Adipose tissue (tissue), 3 donors: ENCODE results near the gene ADD3. TPM values are rescaled to one million over a fixed set of nuclear protein-coding genes. Genes with fewer than 3 reads are reported as not detected.

Experiments used
- H3K27ac ChIP-seq: one replicate; pipeline ENCODE4 v1.5.1; 2013; ENCODE audit warnings: low read depth, low read length
- WGBS, 3 donors: extraction: QIAGEN DNeasy Blood & Tissue Kit; methylation state at CpG; one replicate each; pipeline ENCODE4 v1.1.7; 2013; 5-methylcytosine and 5-hydroxymethylcytosine counted together
- polyA plus RNA-seq, 3 donors: library from polyadenylated mRNA; stranded (reverse); fragments of 200-250 nt; gene quantifications; one replicate each; pipeline ENCODE4 v1.2.3, GENCODE V29; 2013
- donor health status: healthy with polysubstance abuse.
- donor health status: Bipolar disorder and iron deficiency.
- donor health status: healthy.

ADD3 gene
- polyA plus RNA-seq, 3 donors, result 26.1 to 131 (median 39.8) TPM

DNA sequence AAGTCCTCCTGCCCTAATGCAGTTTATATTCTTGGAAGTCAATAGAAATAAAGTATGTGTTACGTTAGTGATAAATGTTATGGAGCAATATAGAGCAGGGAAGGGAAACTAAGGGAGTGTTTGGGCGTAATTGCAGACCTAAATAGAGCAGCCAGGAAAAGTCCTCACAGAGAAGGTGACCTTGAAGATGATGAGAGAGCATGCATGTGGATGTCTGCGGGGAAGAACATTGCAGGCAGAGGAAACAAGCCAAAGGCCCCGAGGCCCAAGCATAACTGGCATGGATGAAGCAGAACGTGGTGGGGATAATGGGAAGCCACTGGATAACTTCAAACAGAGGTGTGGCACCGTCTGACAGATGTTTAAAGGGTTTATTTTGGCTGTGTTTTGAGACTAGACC is 12.5 kb downstream of the ADD3 start:
- WGBS, 3 donors, result 67 to 85% (median 70%) methylated on average over 6 of the region's 6 CpGs
- no peak overlapping the region for H3K27ac ChIP-seq

DNA sequence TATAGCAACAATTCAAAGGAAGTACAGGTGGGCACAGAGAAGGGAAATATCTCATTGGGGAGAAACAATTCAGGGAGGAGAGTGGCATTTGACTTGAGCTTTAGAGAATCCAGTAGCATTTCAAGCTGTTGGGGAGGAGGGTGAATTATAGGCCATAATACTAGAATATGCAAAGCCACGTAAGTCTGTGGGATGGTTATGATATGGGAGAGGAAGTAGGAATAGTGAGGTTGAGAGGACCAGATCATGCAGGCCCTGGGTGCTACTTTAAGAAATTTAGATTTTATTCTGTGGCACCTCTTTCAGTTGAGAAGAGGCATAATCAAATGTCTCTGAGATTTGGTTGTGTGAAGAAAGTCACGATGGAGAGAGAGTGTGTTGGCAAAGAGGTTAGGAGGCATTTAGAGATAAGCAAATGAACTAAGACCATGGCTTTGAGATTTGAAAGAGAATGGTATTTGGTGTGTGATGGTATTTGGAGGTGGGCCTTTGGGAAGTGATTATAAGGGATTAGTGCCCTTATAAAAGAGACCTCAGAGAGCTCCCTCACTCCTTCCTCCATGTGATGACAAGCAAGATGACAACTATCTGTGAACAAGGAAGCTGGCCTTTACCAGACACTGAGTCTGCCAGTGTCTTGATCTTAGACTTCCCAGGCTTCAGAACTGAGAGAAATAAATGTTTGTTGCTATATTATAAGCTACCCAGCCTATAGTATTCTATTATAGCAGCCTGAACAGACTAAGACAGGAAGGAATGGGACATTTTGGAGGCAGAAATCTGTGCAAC is 15.1 kb downstream of the ADD3 start:
- H3K27ac ChIP-seq, result no peak overlapping the region
- WGBS, 3 donors, result 62 to 67% (median 66%) methylated on average over 2 of the region's 2 CpGs

DNA sequence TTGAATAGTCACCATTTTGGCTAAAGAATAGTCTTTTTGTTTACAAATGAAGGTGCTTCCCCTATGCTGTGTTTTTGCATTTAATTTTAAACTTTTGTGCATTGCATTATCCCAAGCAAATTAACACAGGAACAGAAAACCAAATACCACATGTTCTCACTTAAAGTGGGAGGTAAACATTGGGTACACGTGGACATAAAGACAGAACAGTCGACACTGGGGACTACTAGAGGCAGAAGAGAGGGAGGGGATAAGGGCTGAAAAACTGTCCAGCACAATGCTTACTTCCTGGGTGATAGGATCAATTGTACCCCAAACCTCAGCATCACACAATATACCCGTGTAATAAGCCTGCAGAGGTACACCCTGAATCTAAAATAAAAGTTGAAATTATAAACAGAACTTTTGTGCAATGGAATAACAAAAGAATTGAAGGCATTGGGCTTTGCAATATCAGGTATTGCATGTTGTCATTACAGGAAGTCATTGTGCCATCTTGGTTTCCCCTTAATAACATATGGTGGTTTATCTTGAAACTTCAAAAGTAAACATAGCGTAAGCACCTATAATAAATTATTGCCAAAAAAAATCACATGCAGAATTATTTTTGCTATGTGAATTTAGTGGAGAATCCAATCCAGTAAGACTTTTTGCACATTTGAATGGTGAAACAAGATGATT is 16.1 kb downstream of the ADD3 start:
- H3K27ac ChIP-seq, result no peak overlapping the region
- 50 to 63% (median 55%) methylated on average over 4 of the region's 4 CpGs for WGBS, 3 donors

DNA sequence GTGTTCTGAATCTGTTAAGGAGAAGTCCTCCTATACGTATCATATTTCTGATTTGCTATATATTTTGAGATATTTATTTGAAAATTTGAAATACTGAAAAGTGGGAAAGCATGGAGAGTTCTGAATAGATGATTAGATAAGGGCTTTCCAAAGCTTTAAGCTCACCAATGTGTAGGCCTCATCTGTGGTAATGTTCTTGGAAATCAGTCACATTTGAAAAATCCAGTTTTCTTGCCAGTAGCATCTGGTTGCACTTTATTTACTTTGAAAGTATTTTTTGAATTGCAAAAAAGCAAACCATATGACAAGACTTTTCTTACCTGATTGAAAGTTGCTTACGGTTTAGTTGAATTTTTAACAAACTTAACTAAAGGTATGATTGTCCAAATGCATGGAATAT is 21.7 kb downstream of the ADD3 start:
- H3K27ac ChIP-seq, result no peak overlapping the region
- WGBS, 3 donors, result 76 to 83% (median 81%) methylated on average over 2 of the region's 2 CpGs

DNA sequence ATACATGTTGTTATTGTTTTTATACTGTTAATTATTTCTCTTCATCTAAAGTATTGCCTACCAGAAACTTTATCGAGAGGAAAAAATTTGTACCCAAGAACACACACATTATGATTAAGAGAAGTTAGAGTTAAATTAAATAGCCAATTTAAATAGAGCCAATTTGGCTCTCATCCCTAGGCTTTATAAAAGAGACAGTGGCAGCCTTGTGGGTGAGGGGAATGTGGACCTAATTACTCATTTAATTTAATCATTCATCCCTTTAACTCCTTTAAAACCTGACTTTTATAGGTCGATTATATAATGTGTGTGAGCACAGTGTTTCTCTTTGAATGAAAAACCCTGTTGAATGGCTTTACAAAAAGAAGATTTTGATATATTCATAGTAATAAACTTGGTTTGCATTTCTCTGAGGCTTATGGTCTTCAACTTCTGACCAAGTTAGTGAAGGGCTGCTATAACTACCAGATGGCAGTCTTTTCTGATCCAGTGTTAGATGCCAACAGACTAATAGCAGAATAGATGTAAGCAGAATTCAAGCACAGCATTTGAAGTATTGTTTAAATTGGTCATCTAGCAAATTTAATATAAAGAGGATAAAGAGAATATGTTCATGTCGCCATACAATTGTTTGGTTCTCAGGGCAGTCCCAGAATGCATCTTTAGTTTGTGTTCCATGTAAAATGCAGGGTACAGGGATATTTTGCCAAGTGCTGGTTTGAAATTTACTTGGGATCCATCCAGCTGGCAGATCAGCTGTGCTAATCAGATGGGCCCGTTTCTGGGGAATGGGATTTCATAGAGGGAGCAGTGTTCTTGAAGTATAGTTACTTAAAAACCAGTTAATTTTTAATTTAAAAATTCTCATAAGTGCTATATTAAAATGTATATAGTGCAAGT is 25.3 kb downstream of the ADD3 start:
- H3K27ac ChIP-seq, result no peak overlapping the region
- 27 to 55% (median 48%) methylated on average over 4 of the region's 4 CpGs for WGBS, 3 donors

- no peak overlapping the region for H3K27ac ChIP-seq
Measured at GRCh38 chr10:110033701-110034235, 26.0 kb downstream of the ADD3 start.

GRCh38 chr10:110034596-110034995 is 26.8 kb downstream of the ADD3 start:
- H3K27ac ChIP-seq, result no peak overlapping the region
- WGBS, 3 donors, result 34 to 55% (median 48%) methylated on average over 2 of the region's 2 CpGs

More at GRCh38 chr10:110033701-110034235, 26.0 kb downstream of the ADD3 start:
- 21 to 30% (median 22%) methylated on average over 2 of the region's 2 CpGs for WGBS, 3 donors

- no peak overlapping the region for H3K27ac ChIP-seq
- WGBS, 3 donors, result 93 to 94% (median 93%) methylated on average over 9 of the region's 9 CpGs
Measured at GRCh38 chr10:110035070-110035921, 27.5 kb downstream of the ADD3 start.

DNA sequence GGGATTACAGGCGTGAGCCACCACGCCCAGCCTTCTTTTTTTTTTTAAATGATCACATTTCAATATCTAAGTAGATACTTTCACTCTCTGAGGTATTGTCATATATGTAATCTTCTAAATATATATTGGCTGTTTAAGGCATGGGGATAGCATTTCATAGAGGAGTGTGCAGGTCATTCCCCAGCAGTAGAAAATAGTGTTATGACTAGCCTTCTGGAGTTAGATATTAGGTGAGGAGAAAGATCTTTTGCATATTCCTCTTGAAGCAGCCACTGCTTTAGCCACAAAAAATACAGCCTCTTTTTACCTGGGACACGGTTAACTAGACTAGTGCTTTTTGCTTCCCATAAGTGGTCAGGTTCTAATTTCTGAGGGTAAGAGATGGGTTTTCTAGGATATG is 28.9 kb downstream of the ADD3 start:
- H3K27ac ChIP-seq, result no peak overlapping the region
- 84 to 96% (median 86%) methylated on average over 3 of the region's 3 CpGs for WGBS, 3 donors

DNA sequence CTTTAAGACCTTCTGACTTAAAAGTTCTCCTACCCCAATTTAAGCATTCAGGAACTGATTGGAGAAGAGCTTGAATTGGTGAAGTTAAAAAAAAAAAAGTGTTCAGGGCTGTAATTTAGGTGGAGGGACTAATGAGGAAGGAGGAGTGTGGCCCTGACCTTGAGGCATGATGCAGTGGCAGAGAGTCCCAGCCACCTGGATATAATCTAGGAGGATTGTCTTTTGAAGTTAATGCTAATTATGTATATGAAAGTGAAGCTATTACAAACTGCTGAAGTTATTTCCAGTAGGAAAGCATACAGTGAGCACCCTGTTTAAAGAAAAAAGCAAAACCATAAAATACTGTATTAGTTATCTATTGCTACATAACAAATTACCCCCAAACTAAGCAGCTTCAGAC is 31.5 kb downstream of the ADD3 start:
- no peak overlapping the region for H3K27ac ChIP-seq

- 38 to 89% (median 87%) methylated on average over 1 of the region's 1 CpG for WGBS, 3 donors
Measured at GRCh38 chr10:110040108-110040507, 32.3 kb downstream of the ADD3 start.

GRCh38 chr10:110040767-110041478 is 33.1 kb downstream of the ADD3 start:
- 74 to 95% (median 94%) methylated on average over 8 to 9 of the region's 9 CpGs for WGBS, 3 donors
- no peak overlapping the region for H3K27ac ChIP-seq

More at GRCh38 chr10:110040108-110040507, 32.3 kb downstream of the ADD3 start:
- H3K27ac ChIP-seq, result no peak overlapping the region

DNA sequence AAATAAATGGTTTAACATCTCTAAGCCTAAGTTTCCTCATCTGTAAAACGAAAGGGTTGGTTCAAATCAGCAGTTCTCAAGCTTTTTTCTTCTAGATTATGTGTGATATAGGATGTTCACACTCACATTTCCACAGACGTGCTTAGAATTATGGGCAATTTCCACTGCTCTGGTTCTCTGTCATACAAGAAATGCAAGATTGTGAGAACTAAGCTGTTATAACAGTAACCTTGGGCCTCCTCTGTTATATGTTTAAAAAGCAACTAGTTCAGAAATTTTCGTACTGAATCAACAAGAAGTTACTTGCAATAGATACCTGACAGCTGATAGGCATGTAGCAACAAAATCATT is 33.7 kb downstream of the ADD3 start:
- H3K27ac ChIP-seq, result no peak overlapping the region
- 42 to 73% (median 70%) methylated on average over 3 of the region's 3 CpGs for WGBS, 3 donors

DNA sequence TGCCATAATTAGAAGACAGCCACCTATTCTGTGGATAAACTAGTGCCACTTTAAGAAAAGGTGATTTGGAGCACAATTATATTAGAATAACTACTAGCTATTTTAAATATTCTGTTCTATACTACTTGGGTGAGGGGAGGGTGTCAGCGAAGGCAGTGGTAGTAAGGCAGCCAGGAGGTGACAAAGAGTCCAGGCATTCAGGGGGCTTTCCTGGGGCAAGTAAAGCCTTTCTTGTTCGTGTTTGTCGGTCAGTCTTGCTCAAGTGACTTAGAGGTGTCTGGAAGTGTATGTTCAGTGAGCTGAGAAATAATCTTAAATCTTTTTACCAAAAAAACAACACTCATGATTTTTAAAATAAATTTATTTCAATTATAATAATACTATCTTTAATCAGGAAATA is 34.4 kb downstream of the ADD3 start:
- H3K27ac ChIP-seq, result no peak overlapping the region
- 60 to 79% (median 74%) methylated on average over 3 of the region's 3 CpGs for WGBS, 3 donors

DNA sequence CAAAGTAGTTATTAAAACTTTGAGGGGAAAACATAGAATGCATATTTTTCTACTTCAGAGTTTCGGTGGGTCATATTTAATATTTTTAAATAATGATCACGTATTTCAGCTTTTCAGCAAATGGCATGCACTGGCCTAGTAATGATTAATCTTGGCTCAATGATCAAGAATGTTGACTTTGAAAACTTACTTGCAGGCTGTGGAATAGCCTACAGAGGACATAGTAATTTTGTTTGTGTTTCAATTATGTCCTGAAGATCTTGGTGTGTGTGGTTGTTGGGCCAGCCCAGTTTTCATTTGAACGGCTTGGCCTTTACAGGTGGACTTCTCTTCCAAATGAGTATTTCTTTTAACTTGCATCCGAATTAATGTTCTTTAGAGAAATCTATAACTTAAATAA is 35.1 kb downstream of the ADD3 start:
- H3K27ac ChIP-seq, result no peak overlapping the region
- 42 to 95% (median 94%) methylated on average over 4 of the region's 4 CpGs for WGBS, 3 donors

DNA sequence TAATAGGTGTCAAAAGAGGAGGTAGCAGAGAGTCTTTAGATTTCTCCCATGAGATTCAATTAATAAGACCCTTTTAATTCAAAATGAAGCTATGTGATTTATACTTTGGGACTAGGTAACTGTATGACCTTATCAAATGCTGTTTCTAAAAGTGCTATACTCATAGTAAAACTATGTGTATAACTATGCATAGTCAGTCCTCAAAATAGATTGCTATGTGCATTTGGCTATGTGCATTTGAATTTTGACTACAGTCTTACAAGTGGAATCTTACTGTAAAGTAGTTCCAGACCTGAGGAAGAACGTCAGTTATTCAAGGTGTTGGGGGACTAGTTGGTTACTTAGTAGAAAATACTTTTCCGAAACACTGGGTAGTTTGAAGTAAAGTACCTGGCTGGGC is 36.9 kb downstream of the ADD3 start:
- H3K27ac ChIP-seq, result no peak overlapping the region
- 95 to 100% (median 96%) methylated on average over 2 of the region's 2 CpGs for WGBS, 3 donors

DNA sequence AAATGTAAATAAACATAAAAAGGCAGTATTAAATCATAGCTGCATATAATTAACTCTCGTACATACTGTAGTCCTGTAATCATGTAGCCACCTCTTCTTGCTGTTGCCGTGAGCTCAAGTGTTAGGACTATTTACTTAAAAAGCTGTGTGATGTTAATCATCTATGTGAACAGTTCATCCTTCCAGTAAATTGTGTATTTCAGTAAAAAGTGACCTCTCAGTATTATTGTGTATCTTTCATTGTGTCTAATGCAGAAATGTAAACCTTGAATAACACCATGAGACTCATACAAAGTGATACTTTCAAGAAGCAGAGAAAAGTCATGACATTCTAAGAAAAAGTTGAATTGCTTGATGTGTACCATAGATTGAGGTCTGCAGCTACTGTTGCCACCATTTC is 38.0 kb downstream of the ADD3 start:
- 55 to 94% (median 79%) methylated on average over 2 of the region's 2 CpGs for WGBS, 3 donors
- no peak overlapping the region for H3K27ac ChIP-seq
